A673 (cell line): Measurements from ENCODE around the gene GABRG3.

Source experiments
- EZH2 ChIP-seq: fragments of 200-600 bp; sonication (generic); IDR thresholded peaks from 2 replicates; pipeline ENCODE4 v1.6.1; 2017; ENCODE audit warnings: borderline replicate concordance, low read depth, mild to moderate bottlenecking, mixed read lengths, antibody characterized with exemption, low read length; ENCODE audit not compliant: poor library complexity, severe bottlenecking
- TF ChIP-seq, protein P1 (sequence below): fragments of 300-800, 200-600 bp; sonication (generic); conservative IDR thresholded peaks from 2 replicates; pipeline ENCODE4 v1.5.1; 2017; ENCODE audit warnings: low read depth, mild to moderate bottlenecking, antibody characterized with exemption, low read length, moderate library complexity, mixed read lengths

DNA sequence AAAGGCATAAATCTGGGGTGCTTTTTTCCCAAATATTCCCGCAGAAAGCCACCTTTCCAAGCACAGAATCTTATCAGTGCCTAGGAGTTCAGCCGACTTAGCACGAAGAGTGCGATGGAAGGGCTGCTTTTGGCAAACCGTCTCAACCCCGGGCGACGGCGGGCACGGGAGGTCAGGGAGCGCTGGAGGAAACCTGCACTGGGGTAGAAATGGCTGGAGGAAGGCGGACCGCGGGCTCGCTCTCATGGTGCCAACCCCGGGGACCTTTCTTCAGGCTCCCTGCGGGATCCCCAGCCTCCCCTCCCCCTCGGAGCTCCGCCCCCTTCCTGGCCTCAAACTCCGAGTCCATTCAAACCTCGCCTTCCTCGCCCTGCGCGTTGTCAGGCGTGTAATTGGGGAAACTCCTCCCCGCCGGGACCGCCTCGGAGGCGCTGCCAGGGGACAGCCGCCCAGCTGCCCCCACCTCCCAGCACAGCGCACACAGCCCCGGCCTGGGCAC lies at the start of gene GABRG3:
- TF ChIP-seq, protein P1, sequence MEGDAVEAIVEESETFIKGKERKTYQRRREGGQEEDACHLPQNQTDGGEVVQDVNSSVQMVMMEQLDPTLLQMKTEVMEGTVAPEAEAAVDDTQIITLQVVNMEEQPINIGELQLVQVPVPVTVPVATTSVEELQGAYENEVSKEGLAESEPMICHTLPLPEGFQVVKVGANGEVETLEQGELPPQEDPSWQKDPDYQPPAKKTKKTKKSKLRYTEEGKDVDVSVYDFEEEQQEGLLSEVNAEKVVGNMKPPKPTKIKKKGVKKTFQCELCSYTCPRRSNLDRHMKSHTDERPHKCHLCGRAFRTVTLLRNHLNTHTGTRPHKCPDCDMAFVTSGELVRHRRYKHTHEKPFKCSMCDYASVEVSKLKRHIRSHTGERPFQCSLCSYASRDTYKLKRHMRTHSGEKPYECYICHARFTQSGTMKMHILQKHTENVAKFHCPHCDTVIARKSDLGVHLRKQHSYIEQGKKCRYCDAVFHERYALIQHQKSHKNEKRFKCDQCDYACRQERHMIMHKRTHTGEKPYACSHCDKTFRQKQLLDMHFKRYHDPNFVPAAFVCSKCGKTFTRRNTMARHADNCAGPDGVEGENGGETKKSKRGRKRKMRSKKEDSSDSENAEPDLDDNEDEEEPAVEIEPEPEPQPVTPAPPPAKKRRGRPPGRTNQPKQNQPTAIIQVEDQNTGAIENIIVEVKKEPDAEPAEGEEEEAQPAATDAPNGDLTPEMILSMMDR: no peak
- TF ChIP-seq EZH2: no peak
